Left hindlimb (tissue), 1 donor: ENCODE measurements around the gene DNAJC17.

ENCODE experiments used
- DNase-seq: peaks from one replicate; pipeline ENCODE4 v3.0.0-alpha.2; 2018

Gene DNAJC17

GRCh38 chr15:40723919-40724318 lies 83.4 kb downstream of the DNAJC17 start:
- no peak for DNase-seq

- DNase-seq, result no peak
These were observed 84.3 kb downstream of the DNAJC17 start for GRCh38 chr15:40722934-40723333.

GRCh38 chr15:40722354-40722753 lies 84.9 kb downstream of the DNAJC17 start:
- DNase-seq, result no peak

GRCh38 chr15:40721701-40722100 lies 85.6 kb downstream of the DNAJC17 start:
- DNase-seq, result no peak

- DNase-seq, result no peak
These were observed 91.1 kb downstream of the DNAJC17 start for GRCh38 chr15:40716165-40716564.
